Activated CD8-positive, alpha-beta memory T cell treated with anti-CD3 and anti-CD28 coated beads, Interleukin-2, amount 50 U/mL, for 1 hour (primary cell): ENCODE results near the gene MCAT.
"Not testable (repeated sequence)": the region's sequence is repeated elsewhere in the genome, so short reads cannot be mapped to it uniquely, and the experiment has no call there.

Source experiments
- DNase-seq: peaks from one replicate; pipeline ENCODE4 v3.0.0-alpha.2; 2020; ENCODE audit errors: extremely low read depth

The MCAT gene

DNA sequence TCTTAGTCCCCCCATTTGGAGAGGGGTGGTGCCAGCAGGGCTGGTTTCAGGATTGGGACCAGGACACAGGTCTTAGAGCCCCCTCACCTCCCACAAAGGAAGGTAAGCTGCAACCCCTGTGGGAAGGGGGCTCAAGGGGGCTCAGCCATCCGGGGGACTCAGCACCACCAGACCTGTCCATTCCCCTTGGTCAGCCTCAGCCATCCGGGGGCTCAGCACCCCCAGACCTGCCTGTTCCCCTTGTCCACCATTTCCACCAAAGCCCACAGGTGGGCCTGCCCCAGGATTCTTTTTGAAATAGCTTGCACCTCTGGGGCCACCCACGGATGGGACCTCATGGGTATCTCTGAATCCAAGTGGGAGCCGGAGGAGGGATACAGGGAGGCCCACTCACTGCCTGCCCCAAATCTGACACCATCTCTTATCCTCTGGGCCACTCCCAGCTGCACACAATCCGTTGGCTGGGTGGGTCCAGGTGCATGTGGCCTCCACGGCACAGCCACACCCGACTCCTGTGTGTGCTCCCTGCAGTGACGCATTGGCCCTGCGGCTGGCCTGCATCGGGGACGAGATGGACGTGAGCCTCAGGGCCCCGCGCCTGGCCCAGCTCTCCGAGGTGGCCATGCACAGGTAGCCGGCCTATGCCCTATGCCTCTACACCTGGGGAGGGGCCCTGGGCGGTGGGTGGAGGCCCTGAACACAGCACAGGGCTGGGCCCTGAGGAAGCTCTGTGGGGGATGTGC, 15.9 kb downstream of the MCAT start:
- no peak for DNase-seq

DNA sequence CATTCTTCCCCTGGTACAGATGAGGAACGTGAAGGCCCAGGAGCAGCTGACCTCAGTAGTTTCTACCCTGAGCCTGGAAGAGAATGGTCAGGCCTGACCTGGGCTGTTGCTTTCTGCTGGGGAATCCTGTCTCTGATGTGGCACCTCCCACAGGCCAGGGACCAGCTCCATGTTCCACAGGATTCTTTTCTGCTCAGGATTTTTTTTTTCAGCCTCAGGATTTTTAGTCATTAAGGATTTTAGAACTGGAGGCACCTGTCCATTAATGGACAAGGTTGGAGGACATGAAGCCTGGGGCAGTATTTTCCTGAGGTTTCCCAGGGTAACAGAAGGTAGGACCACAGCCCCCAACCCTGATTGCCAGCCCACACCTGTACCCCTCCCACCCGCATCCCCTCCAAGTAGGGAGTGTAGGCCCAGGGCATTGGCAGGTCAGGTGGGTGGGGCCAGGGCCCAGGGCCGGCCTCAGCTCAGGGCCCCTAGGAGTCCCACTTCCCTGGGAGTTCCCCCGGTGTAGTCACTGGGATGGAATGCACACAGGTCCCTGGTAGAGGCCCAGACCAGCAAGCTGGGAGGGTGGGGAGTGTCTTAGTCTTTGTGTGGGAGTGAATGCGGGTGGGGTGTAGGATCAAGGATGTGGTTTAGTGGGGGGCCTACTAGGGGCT, 16.6 kb downstream of the MCAT start:
- no peak for DNase-seq

DNA sequence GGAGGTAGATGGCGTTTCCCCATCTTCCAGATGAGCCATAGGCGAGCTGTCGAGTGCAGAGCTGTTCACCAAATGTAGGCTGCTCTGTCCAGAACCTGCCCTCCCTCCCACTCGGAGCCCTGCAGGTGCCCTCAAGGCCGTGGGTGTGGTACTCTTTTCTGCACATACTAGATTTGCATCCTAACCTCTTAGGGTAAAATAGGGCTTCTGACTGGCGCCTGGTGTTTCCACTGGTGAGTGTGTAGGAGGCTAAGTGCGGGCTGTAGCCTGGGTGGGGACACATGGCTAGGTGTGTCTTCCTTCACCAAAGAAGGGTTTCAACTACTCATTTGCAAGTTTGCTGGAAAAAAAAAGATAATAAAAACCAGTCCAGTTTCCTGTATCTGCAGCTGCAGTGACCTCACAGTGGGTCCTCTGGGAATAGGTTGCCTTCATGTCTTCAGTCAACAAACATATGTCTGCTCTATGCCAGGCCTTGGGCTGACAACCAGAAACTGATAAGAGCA, 24.2 kb downstream of the MCAT start:
- DNase-seq, result no peak

GRCh38 chr22:43118024-43118849, 25.0 kb downstream of the MCAT start:
- no peak for DNase-seq

DNA sequence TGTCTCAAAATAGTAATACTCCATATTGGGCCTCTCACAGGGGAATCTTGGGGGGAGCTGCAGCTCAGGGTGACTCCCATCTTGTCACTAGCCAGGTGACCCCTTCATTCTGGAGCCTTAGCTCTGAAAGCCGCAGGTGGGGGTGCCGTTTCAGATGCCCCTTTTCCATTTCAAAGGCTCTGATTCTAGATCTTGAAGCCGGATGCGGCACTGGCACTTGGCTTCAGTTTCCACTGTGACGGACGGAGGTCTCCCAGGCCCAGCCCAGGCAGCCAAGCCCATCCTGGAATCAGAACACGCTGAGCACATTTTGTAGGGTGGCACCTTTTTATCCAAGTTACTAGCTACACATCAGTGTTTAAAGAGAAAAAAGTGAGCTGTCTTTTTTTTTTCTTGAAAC, 26.3 kb downstream of the MCAT start:
- no peak for DNase-seq

- no peak for DNase-seq
Measured at GRCh38 chr22:43114958-43115357, 28.2 kb downstream of the MCAT start.

- DNase-seq, result no peak
Measured at GRCh38 chr22:43113526-43114251, 29.5 kb downstream of the MCAT start.

- no peak for DNase-seq
Measured at GRCh38 chr22:43110927-43111623, 32.1 kb downstream of the MCAT start.

GRCh38 chr22:43110444-43110926, 32.7 kb downstream of the MCAT start, which contains the start of gene BIK:
BIK (plus strand) TSS chr22:43110750; CDS start chr22:43124023, 13,273 bp downstream.
- DNase-seq, result peak; percentile 16

- DNase-seq, result no peak
Measured at GRCh38 chr22:43109921-43110443, 33.2 kb downstream of the MCAT start.

GRCh38 chr22:43109511-43109910, 33.7 kb downstream of the MCAT start:
- DNase-seq, result no peak

GRCh38 chr22:43106302-43106701, 36.9 kb downstream of the MCAT start:
- DNase-seq, result no peak

- DNase-seq, result not testable (repeated sequence)
Measured at GRCh38 chr22:43104950-43105349, 38.2 kb downstream of the MCAT start.

DNA sequence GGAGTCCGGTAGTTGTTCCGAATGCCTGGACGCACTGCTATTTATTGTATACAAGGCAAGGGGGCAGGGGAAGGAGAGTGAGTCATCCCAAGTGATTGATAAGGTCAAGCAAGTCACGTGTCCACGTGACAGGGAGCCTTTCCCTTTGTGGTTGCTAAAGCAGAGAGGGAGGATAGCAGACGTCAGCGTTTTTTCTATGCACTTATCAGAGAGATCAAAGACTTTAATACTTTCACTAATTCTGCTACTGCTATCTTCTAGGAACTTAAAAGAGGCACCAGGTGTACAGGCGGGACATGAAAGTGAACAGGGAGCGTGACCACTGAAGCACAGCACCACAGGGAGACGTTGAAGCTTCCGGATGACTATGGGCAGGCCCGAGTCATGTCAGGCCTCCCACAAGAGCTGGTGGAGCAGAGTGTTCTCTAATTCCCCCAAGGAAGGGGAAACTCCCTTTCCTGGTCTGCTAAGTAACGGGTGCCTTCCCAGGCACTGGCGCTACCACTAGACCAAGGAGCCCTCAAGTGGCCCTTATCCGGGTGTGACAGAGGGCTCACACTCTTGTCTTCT, 39.1 kb downstream of the MCAT start:
- not testable (repeated sequence) for DNase-seq

- DNase-seq, result no peak
Measured at GRCh38 chr22:43101306-43101705, 41.9 kb downstream of the MCAT start.

DNA sequence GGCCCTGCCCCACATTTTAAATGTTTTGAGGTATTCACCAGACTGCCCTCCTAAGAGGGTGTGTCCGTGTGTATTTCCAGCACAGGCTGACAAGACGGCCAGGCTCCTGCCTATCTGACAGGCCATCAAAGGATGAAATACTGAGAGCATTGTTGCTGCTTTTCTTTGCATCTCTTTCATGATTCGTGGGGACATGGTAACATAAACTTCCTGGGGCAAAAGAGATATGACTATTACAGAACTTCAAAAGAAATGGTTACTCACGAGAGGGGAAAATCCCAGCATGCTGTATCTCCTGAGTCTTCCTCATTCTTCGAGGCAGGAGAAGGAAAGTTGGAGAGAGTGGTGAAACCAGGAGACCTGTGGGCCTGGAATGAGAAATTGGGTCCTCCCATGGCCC, 43.0 kb downstream of the MCAT start:
- no peak for DNase-seq

DNA sequence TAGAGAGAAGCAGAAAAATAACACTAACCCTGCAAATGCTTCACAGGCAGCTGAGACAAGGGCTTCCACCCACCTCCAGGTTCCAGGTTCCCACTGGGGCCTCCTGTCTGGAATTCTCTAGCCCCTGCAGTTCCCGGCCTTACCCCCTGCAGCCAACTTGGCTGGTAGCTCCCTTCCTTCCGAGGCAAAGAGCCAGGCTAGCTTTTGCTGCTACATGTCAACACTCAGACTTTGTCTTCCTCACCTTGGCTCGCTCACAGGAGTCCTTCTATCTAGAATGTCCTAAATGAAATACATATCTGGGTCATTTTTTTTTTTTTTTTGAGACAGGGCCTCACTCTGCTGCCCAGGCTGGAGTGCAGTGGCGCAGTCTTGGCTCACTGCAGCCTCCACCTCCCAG, 44.1 kb downstream of the MCAT start:
- DNase-seq, result no peak

DNA sequence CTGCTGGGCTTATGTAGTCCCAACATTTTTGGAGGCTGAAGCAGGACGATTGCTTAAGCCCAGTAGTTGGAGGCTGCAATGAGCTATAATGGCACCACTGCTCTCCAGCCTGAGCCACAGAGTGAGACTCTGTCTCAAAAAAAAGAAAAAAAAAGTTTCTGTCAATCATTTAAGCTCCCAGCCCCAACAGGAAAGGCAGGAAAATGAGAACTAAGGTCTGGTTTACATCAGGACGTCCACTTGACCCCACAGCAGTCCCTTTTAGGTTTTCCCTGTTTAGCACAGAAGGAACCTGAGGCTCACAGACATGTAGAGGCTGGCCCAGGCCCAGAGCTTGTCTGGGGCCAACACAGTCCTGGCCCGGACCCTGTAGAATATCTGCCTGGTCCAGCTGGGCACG, 44.8 kb downstream of the MCAT start:
- DNase-seq, result no peak

- DNase-seq, result no peak
Measured at GRCh38 chr22:43096420-43096819, 46.8 kb downstream of the MCAT start.

GRCh38 chr22:43094551-43094950, 48.6 kb downstream of the MCAT start:
- DNase-seq, result no peak
